Naive B cell (primary cell): ENCODE measurements around the gene GJB6. TPM values are rescaled to one million over a fixed set of nuclear protein-coding genes. Genes with fewer than 3 reads are reported as not detected.
"Not testable (repeated sequence)": the region's sequence is repeated elsewhere in the genome, so short reads cannot be mapped to it uniquely, and the experiment has no call there.

Experiments
- ATAC-seq, 2 donors: fragments of 150-1000 bp; cut with Tn5 transposase; 2 replicates each; pipeline ENCODE4 v1.10.0; 2021; ENCODE audit warnings: low read depth in 2 of 2, mild to moderate bottlenecking in 2 of 2, moderate library complexity in 2 of 2
- DNase-seq: peaks from one replicate; pipeline ENCODE4 v3.0.0; 2022
- H3K27ac Mint-ChIP-seq, 6 donors: one replicate each; pipeline ENCODE4 v1.8.0; 2020 to 2022; ENCODE audit warnings: mild to moderate bottlenecking in 6 of 6, mixed read lengths in 6 of 6, moderate library complexity in 5 of 6, inconsistent platforms in 2 of 6
- H3K27me3 Mint-ChIP-seq, 3 donors: one replicate each; pipeline ENCODE4 v1.8.0; 2021 to 2022; ENCODE audit warnings: mixed read lengths in 3 of 3, mild to moderate bottlenecking in 1 of 3
- H3K36me3 Mint-ChIP-seq, 2 donors: one replicate each; pipeline ENCODE4 v1.8.0; 2020 to 2022; ENCODE audit warnings: mixed read lengths in 2 of 2, inconsistent platforms in 1 of 2, mild to moderate bottlenecking in 1 of 2
- H3K4me1 Mint-ChIP-seq, 3 donors: one replicate each; pipeline ENCODE4 v1.8.0; 2020 to 2022; ENCODE audit warnings: mixed read lengths in 3 of 3, inconsistent platforms in 1 of 3, mild to moderate bottlenecking in 1 of 3, moderate library complexity in 1 of 3
- H3K4me3 Mint-ChIP-seq, 8 donors: one replicate each; pipeline ENCODE4 v1.8.0; 2020 to 2022; ENCODE audit warnings: mild to moderate bottlenecking in 8 of 8, mixed read lengths in 8 of 8, moderate library complexity in 8 of 8, inconsistent platforms in 2 of 8
- H3K9me3 Mint-ChIP-seq, 7 donors: one replicate each; pipeline ENCODE4 v1.8.0; 2020 to 2022; ENCODE audit warnings: mixed read lengths in 7 of 7, mild to moderate bottlenecking in 5 of 7, inconsistent platforms in 2 of 7, moderate library complexity in 1 of 7
- polyA plus RNA-seq, 6 donors: library from polyadenylated mRNA; unstranded; fragments of 300-500 nt; fragmentation: Illumina TruSeq; gene quantifications; one replicate each; pipeline ENCODE4 v1.2.3, GENCODE V29; 2021; ENCODE audit warnings: low read depth in 6 of 6

GJB6 gene
- 1 to 10 TPM in 2 of 6 donors, not detected in 4; 2.0 to 3.4 TPM for polyA plus RNA-seq

DNA sequence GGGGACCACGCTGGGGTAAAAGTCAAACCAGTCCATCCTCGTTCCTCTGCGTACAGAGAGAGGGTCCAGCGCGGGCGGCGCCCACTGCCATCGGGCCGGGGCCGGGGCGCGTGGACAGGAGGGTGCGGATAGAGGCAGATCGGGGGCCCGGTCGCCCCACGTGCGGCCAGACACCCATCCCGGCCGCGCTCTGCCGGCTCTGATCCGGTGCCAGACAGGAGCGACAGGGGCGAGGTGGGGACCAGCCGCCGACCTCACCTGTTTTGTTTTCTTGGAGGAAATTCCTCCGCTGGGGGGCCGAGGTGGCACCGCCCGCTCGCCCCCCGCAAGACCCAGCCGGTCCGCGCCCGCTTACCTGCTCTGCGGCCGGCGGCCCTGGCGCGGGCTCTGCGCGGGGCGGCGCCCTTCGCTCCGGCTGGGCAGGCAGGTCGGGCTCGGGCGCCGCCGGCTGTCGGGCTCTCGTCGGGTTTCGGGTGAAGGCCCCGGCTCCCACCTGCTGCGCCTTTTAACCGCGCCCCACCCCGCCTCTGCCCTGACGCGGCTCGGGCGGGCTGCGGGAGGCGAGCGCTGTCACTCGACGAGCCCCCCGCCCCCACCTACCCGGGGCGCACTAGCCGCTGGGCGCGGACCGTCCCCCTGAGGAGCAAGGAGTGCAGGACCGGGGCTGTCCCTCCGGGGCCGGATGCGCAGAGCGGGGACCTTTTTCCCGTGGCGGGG is at the start of gene GJB6:
TSS of gene GJB6 (minus strand) at position 481 of the 717 bp plus-strand sequence. CDS start 8,839 bp downstream, outside the sequence.
- Mint-ChIP-seq H3K36me3 (no peaks in the 10 kb centered on the region), H3K9me3 (no peaks in the 10 kb centered on the region), H3K27ac (peak within 1 kb of the TSS in 2 of 6 donors; percentile 15 to 85), H3K4me3 (peak within 1 kb of the TSS; percentile 29 to 84 (median 74)), H3K27me3 (peaks cover 47 to 57% (median 49%) of the 10 kb centered on the region in 3 donors), H3K4me1 (peaks cover 0 to 14% (median 8%) of the 10 kb centered on the region in 3 donors)
- ATAC-seq (peak; percentile 21 to 35), DNase-seq (peak; percentile 14)

GRCh38 chr13:20276901-20277300 is 44.8 kb upstream of the GJB6 start:
- H3K36me3 Mint-ChIP-seq, H3K4me3 Mint-ChIP-seq, H3K9me3 Mint-ChIP-seq, H3K4me1 Mint-ChIP-seq, DNase-seq, ATAC-seq, H3K27ac Mint-ChIP-seq: not testable (repeated sequence)
- peaks cover 6 to 18% (median 17%) of the 10 kb centered on the region in 3 donors for H3K27me3 Mint-ChIP-seq

GRCh38 chr13:20274466-20274865 is 42.3 kb upstream of the GJB6 start:
- Mint-ChIP-seq H3K9me3 (peaks cover 0 to 7% (median 3%) of the 10 kb centered on the region in 7 donors), H3K27me3 (peaks cover 6 to 18% (median 18%) of the 10 kb centered on the region in 3 donors), H3K4me3 (no peak overlapping the region), H3K36me3 (no peaks in the 10 kb centered on the region), H3K4me1 (peaks cover 0 to 2% (median 0%) of the 10 kb centered on the region in 3 donors), H3K27ac (no peak overlapping the region)
- no peak for ATAC-seq
- no peak for DNase-seq

GRCh38 chr13:20272588-20273171 is 40.6 kb upstream of the GJB6 start:
- H3K4me3 Mint-ChIP-seq: no peak overlapping the region
- ATAC-seq: no peak
- H3K27ac Mint-ChIP-seq: peak overlapping the region in 1 of 6 donors; percentile 49

GRCh38 chr13:20272104-20272503 is 40.0 kb upstream of the GJB6 start:
- ATAC-seq (no peak), DNase-seq (no peak)
- Mint-ChIP-seq H3K4me1 (peaks cover 0 to 2% (median 0%) of the 10 kb centered on the region in 3 donors), H3K9me3 (peaks cover 0 to 3% (median 0%) of the 10 kb centered on the region in 7 donors), H3K27me3 (peaks cover 6 to 24% (median 18%) of the 10 kb centered on the region in 3 donors), H3K4me3 (no peak overlapping the region), H3K36me3 (no peaks in the 10 kb centered on the region), H3K27ac (no peak overlapping the region)

More at GRCh38 chr13:20272588-20273171, 40.6 kb upstream of the GJB6 start:
- Mint-ChIP-seq H3K4me1 (peaks cover 0 to 2% (median 0%) of the 10 kb centered on the region in 3 donors), H3K36me3 (no peaks in the 10 kb centered on the region), H3K27me3 (peaks cover 6 to 23% (median 18%) of the 10 kb centered on the region in 3 donors), H3K9me3 (peaks cover 0 to 4% (median 3%) of the 10 kb centered on the region in 7 donors)
- DNase-seq: no peak

GRCh38 chr13:20271441-20271840 is 39.3 kb upstream of the GJB6 start:
- Mint-ChIP-seq H3K4me1 (peaks cover 0 to 2% (median 0%) of the 10 kb centered on the region in 3 donors), H3K36me3 (no peaks in the 10 kb centered on the region), H3K27me3 (peaks cover 6 to 31% (median 18%) of the 10 kb centered on the region in 3 donors), H3K9me3 (peaks cover 0 to 3% (median 0%) of the 10 kb centered on the region in 7 donors), H3K27ac (no peak overlapping the region), H3K4me3 (no peak overlapping the region)
- DNase-seq: no peak
- ATAC-seq: no peak

- Mint-ChIP-seq H3K4me3 (no peak overlapping the region), H3K27ac (no peak overlapping the region), H3K4me1 (peaks cover 0 to 2% (median 0%) of the 10 kb centered on the region in 3 donors), H3K36me3 (no peaks in the 10 kb centered on the region), H3K27me3 (peaks cover 0 to 33% (median 18%) of the 10 kb centered on the region in 3 donors), H3K9me3 (peaks cover 0 to 3% (median 0%) of the 10 kb centered on the region in 7 donors)
- no peak for DNase-seq
- no peak for ATAC-seq
These were observed 38.2 kb upstream of the GJB6 start for GRCh38 chr13:20270163-20270865.

GRCh38 chr13:20264271-20265018 is 32.3 kb upstream of the GJB6 start:
- H3K27me3 Mint-ChIP-seq: peaks cover 9 to 24% (median 14%) of the 10 kb centered on the region in 3 donors
- DNase-seq: no peak
- no peak overlapping the region for H3K27ac Mint-ChIP-seq

GRCh38 chr13:20263393-20264044 is 31.4 kb upstream of the GJB6 start:
- ATAC-seq (no peak), DNase-seq (no peak)
- peaks cover 0 to 3% of the 10 kb centered on the region in 2 donors for H3K36me3 Mint-ChIP-seq
- peaks cover 12 to 24% (median 14%) of the 10 kb centered on the region in 3 donors for H3K27me3 Mint-ChIP-seq
- peak overlapping the region in 1 of 6 donors; percentile 78 for H3K27ac Mint-ChIP-seq
- H3K4me3 Mint-ChIP-seq: no peak overlapping the region
- H3K4me1 Mint-ChIP-seq: no peaks in the 10 kb centered on the region
- H3K9me3 Mint-ChIP-seq: peaks cover 0 to 7% (median 0%) of the 10 kb centered on the region in 7 donors

More at GRCh38 chr13:20264271-20265018, 32.3 kb upstream of the GJB6 start:
- Mint-ChIP-seq H3K4me1 (no peaks in the 10 kb centered on the region), H3K9me3 (peaks cover 0 to 7% (median 0%) of the 10 kb centered on the region in 7 donors), H3K36me3 (peaks cover 0 to 3% of the 10 kb centered on the region in 2 donors), H3K4me3 (no peak overlapping the region)
- ATAC-seq: no peak

DNA sequence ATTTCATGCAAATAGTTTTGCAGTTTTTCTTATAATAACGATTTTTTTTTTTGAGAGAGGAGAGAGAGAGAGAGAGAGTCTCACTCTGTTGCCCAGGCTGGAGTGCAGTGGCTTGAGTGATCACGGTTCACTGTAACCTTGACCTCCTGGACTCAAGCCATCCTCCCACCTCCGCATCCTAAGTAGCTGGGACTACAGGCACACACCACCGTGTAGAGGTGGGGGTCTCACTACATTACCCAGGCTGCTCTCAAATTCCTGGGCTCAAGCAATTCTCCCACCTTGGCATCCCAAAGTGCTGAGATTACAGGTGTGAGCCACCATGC is 26.8 kb upstream of the GJB6 start:
- Mint-ChIP-seq H3K36me3 (peaks cover 0 to 3% of the 10 kb centered on the region in 2 donors), H3K27ac (no peak overlapping the region), H3K4me3 (no peak overlapping the region), H3K4me1 (no peaks in the 10 kb centered on the region), H3K27me3 (peaks cover 9 to 24% (median 12%) of the 10 kb centered on the region in 3 donors), H3K9me3 (peaks cover 0 to 7% (median 0%) of the 10 kb centered on the region in 7 donors)
- no peak for DNase-seq
- ATAC-seq: no peak

- Mint-ChIP-seq H3K4me1 (no peaks in the 10 kb centered on the region), H3K4me3 (no peak overlapping the region), H3K27ac (no peak overlapping the region)
These were observed 26.3 kb upstream of the GJB6 start for GRCh38 chr13:20258208-20258962.

DNA sequence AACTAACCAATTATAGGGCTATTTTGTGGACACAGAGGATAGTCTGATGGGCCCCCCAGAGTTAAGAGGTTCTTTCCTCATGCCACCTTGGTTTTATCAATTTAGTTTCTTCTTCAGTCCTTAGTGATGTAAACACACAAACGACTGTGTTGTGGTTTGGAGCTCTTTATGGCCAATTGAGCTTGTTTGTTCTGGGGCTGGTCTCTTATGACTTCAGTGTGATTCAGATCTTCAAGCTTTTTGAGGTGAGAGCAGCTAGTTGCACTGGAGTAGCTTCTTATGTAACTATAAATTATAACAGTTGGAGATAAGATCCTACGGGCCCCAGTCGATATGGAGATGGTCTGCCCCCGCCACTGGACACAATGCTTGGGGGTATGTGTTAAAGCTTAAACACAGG is 22.0 kb upstream of the GJB6 start:
- no peak for DNase-seq
- Mint-ChIP-seq H3K27ac (no peak overlapping the region), H3K4me3 (no peak overlapping the region), H3K27me3 (peaks cover 8 to 15% (median 12%) of the 10 kb centered on the region in 3 donors), H3K36me3 (no peaks in the 10 kb centered on the region), H3K4me1 (no peaks in the 10 kb centered on the region), H3K9me3 (no peaks in the 10 kb centered on the region)
- no peak for ATAC-seq

More at GRCh38 chr13:20258208-20258962, 26.3 kb upstream of the GJB6 start:
- DNase-seq (no peak), ATAC-seq (no peak)
- H3K9me3 Mint-ChIP-seq: peaks cover 0 to 7% (median 0%) of the 10 kb centered on the region in 7 donors
- H3K36me3 Mint-ChIP-seq: peaks cover 0 to 2% of the 10 kb centered on the region in 2 donors
- peaks cover 4 to 22% (median 8%) of the 10 kb centered on the region in 3 donors for H3K27me3 Mint-ChIP-seq
